Glomerular endothelial cell (primary cell): ENCODE data around the gene SLC66A1. TPM values are rescaled to one million over a fixed set of nuclear protein-coding genes. Genes with fewer than 3 reads are reported as not detected.

Experiments used
- DNase-seq: peaks from one replicate; pipeline ENCODE4 v3.0.0-alpha.2; 2011; ENCODE audit warnings: low read depth, low spot score; ENCODE audit errors: extremely low read depth
- total RNA-seq: library from RNA; depleted of rRNA; stranded (reverse); fragments of >200 nt; gene quantifications from 2 replicates; pipeline ENCODE4 v1.2.3, GENCODE V29; 2015

The SLC66A1 gene
- total RNA-seq, 1 donor from 2014 or later = 19.0 TPM

DNA sequence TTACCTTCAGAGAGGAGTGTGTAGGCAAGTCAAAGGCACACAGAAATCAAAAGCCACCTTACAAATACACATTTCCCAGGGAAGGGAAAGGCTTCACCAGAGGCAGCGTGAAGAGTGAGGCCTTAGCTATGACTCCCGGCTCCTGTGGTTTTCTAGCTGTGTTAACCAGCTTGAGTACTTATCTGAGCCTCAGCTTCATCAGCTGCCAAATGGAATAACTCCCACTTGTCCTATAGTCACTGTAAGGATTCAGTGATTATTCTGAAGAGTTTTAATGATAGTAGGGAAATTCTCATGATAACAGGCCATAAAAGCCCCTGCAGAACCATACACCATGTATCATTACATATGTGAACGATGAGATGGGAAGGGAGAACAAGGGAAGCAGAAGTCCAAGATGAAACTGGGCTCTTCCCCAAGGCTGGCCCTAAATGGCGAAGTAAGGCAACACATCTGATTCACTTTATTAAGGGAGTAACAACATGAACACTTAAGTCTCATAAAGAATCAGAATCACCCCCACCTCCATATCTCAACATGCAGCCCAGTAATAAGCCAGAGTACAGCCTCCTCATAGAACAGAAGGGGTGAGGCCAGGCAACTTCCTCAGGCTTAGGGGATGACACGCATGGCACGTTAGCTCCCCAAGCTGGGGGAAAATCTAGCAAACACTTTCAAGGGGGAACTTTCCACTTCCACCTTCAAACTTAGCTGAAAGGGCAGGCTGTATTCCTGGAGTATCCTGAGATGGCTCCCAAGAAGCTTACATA, 63.7 kb downstream of the SLC66A1 start:
- DNase-seq = no peak

GRCh38 chr1:19376428-19377372, 64.6 kb downstream of the SLC66A1 start:
- no peak for DNase-seq

- DNase-seq = no peak
Observed at GRCh38 chr1:19377812-19378718, 65.9 kb downstream of the SLC66A1 start.

Other genes starting within 250 kb of the SLC66A1 start
- 100 and 186 TPM in 2 replicates for gene UBR4, start 102.1 kb upstream of the SLC66A1 start, total RNA-seq
- gene EMC1, start 60.8 kb upstream of the SLC66A1 start, total RNA-seq = 51.2 and 70.2 TPM in 2 replicates
- 30.3 and 35.6 TPM in 2 replicates for gene MRTO4, start 60.5 kb upstream of the SLC66A1 start, total RNA-seq
- gene AKR7A3, start 23.6 kb upstream of the SLC66A1 start, total RNA-seq = 0.24 and 0.88 TPM in 2 replicates
- 100.0 and 142 TPM in 2 replicates for gene AKR7A2, start 182 bp upstream of the SLC66A1 start, total RNA-seq
- 166 and 215 TPM in 2 replicates for gene CAPZB, start 173.2 kb downstream of the SLC66A1 start, total RNA-seq